GM12864 (cell line): ENCODE results near the gene LRRK2.
"Not testable (repeated sequence)": the region's sequence is repeated elsewhere in the genome, so short reads cannot be mapped to it uniquely, and the experiment has no call there.

ENCODE experiments used
- DNase-seq: peaks from one replicate; pipeline ENCODE4 v3.0.0-alpha.2; 2011; ENCODE audit warnings: low read depth
- H3K4me3 ChIP-seq: 2 replicates; pipeline ENCODE4 v1.5.1; 2011; ENCODE audit warnings: mild to moderate bottlenecking, low read depth, low read length, control low read depth
- CTCF ChIP-seq: IDR thresholded peaks from 2 replicates; pipeline ENCODE4 v1.5.1; 2011; ENCODE audit warnings: low read depth, mild to moderate bottlenecking, moderate library complexity, low read length, control low read depth, inconsistent platforms; ENCODE audit errors: missing control alignments

LRRK2 gene

GRCh38 chr12:40240779-40241178 lies 16.0 kb downstream of the LRRK2 start:
- H3K4me3 ChIP-seq: no peak overlapping the region
- no peak for DNase-seq
- no peak for TF ChIP-seq CTCF

DNA sequence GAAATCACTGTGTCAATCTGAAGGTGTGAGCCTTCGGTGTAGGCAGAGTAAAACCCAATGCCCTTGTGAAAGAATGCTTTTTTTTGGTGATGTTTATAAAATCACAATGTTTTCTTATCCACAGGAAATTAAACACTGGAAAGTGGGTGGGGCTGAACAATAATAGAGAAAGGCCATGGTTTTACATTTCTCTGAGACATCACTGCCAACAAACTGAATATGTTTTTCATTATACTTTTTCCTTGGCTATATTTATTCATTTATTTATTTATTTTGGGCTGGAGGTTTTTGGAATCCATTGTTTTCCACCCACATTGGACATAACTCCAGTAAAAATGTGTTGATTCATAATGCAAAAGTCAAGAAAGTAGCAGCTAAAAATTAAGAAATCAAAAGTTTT lies 16.9 kb downstream of the LRRK2 start:
- no peak overlapping the region for H3K4me3 ChIP-seq
- DNase-seq: no peak
- TF ChIP-seq CTCF: no peak

DNA sequence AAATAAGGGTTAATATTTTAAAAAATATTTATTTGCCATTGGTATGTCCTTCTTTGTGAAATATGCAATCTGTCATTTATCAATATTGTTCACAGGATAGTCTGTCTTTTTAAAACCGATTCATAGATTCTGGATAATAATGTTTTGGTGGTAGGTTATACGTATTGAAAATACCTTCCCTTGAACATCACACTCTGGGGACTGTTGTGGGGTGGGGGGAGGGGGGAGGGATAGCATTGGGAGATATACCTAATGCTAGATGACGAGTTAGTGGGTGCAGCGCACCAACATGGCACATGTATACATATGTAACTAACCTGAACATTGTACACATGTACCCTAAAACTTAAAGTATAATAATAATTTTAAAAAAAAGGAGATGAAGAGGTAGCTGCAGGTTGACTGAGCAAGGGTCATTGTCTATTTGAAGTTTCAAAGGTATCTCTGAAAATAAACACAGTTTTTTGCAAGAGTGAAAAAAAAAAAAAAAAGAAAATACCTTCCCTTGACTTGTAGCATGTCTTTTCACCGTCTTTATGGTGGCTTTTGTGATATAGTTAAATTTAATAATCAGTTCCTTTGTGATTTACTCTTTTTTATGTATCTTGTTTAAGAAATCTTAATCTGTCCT lies 19.8 kb downstream of the LRRK2 start:
- H3K4me3 ChIP-seq, DNase-seq: not testable (repeated sequence)

DNA sequence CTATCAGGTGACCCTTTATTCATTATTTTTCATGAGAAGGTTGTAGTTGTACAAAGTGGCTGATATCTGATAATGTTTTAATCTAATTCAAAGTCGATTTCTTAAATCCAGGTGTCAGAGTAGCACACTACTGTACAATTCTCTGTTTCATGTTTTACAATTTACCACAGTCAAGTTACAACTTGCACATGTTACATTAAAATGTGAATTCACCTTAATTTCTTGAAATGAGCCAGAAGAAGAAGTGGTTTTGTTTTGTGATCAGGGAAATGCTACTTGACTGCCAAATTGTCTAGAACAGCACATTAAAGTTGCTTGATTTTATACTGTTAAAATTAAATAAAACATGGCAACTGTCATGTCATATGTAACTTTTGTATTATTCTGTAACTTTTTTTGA lies 23.2 kb downstream of the LRRK2 start:
- no peak for TF ChIP-seq CTCF
- DNase-seq: no peak
- H3K4me3 ChIP-seq: no peak overlapping the region

DNA sequence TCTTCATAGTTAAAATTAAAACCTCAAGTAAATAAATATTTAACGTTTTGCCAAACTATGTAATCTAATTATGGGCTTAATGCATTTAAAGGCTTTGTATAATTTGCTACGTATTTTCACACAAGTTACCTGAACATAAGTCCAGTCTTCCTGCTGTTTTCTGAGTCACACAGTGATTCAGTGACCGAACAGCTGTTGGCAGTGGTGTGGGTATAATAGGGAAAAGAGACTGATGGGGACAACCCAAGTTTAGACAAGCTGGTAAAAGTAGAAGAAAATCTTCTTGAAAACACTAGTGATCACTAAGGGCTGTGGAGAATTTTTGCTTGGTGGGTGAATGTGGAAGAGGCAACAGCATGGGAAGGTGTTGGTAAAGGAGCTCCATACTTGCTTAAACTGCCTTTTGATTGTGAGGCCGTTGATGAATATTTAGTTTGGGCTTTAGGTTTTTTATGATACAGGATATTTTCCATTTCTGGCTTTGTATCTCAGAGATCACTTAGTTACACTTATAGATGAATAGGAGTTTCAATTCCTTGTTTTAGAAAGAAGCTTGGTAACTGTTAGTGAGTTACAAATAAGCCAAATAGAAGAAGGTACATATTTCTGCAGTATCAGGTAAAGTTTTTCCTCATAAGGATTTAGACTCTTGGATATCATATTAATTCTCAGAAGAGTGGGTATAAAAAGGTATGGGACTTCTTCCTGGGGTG lies 23.9 kb downstream of the LRRK2 start:
- TF ChIP-seq CTCF: no peak
- no peak for DNase-seq
- no peak overlapping the region for H3K4me3 ChIP-seq

- not testable (repeated sequence) for H3K4me3 ChIP-seq, DNase-seq
Measured at GRCh38 chr12:40250652-40251051, 25.9 kb downstream of the LRRK2 start.

GRCh38 chr12:40253936-40254335 lies 29.1 kb downstream of the LRRK2 start:
- TF ChIP-seq CTCF: no peak
- no peak overlapping the region for H3K4me3 ChIP-seq
- DNase-seq: no peak

DNA sequence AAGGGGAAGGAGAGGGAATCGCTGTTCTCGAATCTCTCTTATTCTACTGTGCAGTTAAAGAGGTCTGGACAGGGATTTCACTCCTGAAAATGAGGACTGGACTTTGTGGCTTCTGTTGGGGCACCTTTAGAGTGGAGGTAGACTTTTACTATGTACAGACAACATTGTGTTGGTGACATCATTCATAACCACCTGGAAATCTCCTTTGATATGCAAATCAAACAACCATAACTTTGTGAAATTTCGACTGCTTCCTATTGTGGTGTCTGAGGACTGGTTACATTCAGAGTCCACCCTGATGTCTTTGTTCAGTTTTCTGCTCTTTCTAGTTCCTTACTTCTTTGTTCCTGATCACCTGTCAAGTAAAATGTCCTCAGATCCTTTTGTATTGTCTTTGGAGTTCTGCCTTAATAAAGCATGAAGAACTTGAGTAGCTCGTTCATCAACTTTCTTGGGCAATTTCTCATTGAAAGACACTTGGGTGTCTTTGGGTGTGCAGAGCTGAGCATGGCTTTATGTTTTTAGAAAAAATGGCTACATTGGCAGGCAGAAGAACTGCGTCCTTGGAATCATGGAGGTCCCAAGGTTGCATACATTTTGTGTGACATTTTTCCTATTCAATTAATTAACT lies 29.8 kb downstream of the LRRK2 start:
- no peak for DNase-seq
- no peak for TF ChIP-seq CTCF
- no peak overlapping the region for H3K4me3 ChIP-seq
